A549 (cell line): ENCODE measurements around the gene SORCS3. TPM values are rescaled to one million over a fixed set of nuclear protein-coding genes. Genes with fewer than 3 reads are reported as not detected.

Source experiments
- ATAC-seq, 2 experiments: fragments of 200-7000 bp in 1 of 2; fragments of >200 bp in 1 of 2; cut with Nextera tagmentation in 1 of 2; cut with Tn5 transposase in 1 of 2; 3 replicates each; pipeline versions ENCODE4 v1.8.0 to v1.9.1; 2018 to 2020; ENCODE audit warnings: mild to moderate bottlenecking in 1 of 2, moderate library complexity in 1 of 2
- CTCF ChIA-PET: fragments of 300-600 bp; sonication (Branson Sonifier 250); formaldehyde crosslinking; extraction: SDS; loops from one replicate; lab custom pipeline; 2021; ENCODE audit warnings: antibody characterized with exemption, inconsistent platforms; lab: Yijun Ruan, JAX
- POLR2A ChIA-PET: fragments of 350-600 bp; formaldehyde crosslinking; extraction: SDS; loops from one replicate; lab custom pipeline; 2021; ENCODE audit warnings: antibody characterized with exemption, inconsistent platforms; lab: Yijun Ruan, JAX
- DNase-seq, 2 experiments: peaks; one replicate each; pipeline versions ENCODE4 v3.0.0 to v3.0.0-alpha.2; 2011 to 2016; ENCODE audit warnings: low read depth in 1 of 2, low spot score in 1 of 2
- FAIRE-seq: peaks from 2 replicates; lab custom pipeline; 2011; peaks lifted over from hg19 to GRCh38; lab: Jason Lieb, UNC
- H3K27ac ChIP-seq, 2 experiments: fragments of >200 bp; sonication (Bioruptor Twin); formaldehyde crosslinking; 3 replicates each; pipeline ENCODE4 v1.5.1; 2016 to 2017
- H3K4me1 ChIP-seq: fragments of >200 bp; sonication (Bioruptor Twin); formaldehyde crosslinking; 3 replicates; pipeline ENCODE4 v1.6.1; 2016
- H3K4me2 ChIP-seq: fragments of >200 bp; sonication (Bioruptor Twin); formaldehyde crosslinking; 3 replicates; pipeline ENCODE4 v1.6.1; 2016
- H3K4me3 ChIP-seq: fragments of >200 bp; sonication (Bioruptor Twin); formaldehyde crosslinking; 3 replicates; pipeline ENCODE4 v1.5.1; 2016
- H3K9me3 ChIP-seq: fragments of >200 bp; sonication (Bioruptor Twin); formaldehyde crosslinking; 3 replicates; pipeline ENCODE4 v1.6.1; 2016
- BHLHE40 ChIP-seq: IDR thresholded peaks from 2 replicates; pipeline ENCODE4 v1.6.1; 2012; ENCODE audit warnings: low read depth, low read length, inconsistent platforms
- CHD2 ChIP-seq: fragments of 150-350 bp; IDR thresholded peaks from 2 replicates; pipeline ENCODE4 v1.6.1; 2014; ENCODE audit warnings: low read length; ENCODE audit not compliant: partially characterized antibody
- HOXA7 ChIP-seq: fragments of 250-450 bp; sonication (Bioruptor Pico); IDR thresholded peaks from 2 replicates; pipeline ENCODE4 v1.5.0; 2020; ENCODE audit warnings: mild to moderate bottlenecking, moderate library complexity
- NR3C1 ChIP-seq: fragments of >200 bp; sonication (Bioruptor Twin); formaldehyde crosslinking; IDR thresholded peaks from 3 replicates; pipeline ENCODE4 v1.6.1; 2017
- PHF8 ChIP-seq: fragments of 200-600 bp; sonication (generic); IDR thresholded peaks from 2 replicates; pipeline ENCODE4 v1.6.1; 2016; ENCODE audit warnings: low read depth, mild to moderate bottlenecking, antibody characterized with exemption, moderate library complexity, borderline replicate concordance
- RAD21 ChIP-seq, 2 experiments: fragments of >200 bp in 1 of 2; sonication (Bioruptor Twin) in 1 of 2; formaldehyde crosslinking in 1 of 2; IDR thresholded peaks in 1 of 2; conservative IDR thresholded peaks in 1 of 2; 2 replicates in 1 of 2; 3 replicates in 1 of 2; pipeline ENCODE4 v1.6.1; 2012 to 2018; ENCODE audit warnings: inconsistent platforms in 1 of 2
- SREBF2 ChIP-seq: fragments of 450-650 bp; IDR thresholded peaks from 2 replicates; pipeline ENCODE4 v1.6.1; 2014; ENCODE audit warnings: mild to moderate bottlenecking, moderate library complexity
- WGBS: methylation state at CpG from one replicate; pipeline ENCODE4 v1.1.6; 2017; ENCODE audit errors: missing lambda C conversion rate; 5-methylcytosine and 5-hydroxymethylcytosine counted together
- polyA plus RNA-seq, 4 experiments: library from polyadenylated mRNA; depleted of rRNA in 3 of 4; stranded (reverse); fragments of >200 nt; fragmentation: RNase III in 1 of 4; extraction: RNeasy Plus Mini Kit Qiagen cat#74134 plus additional on column Dnase treatment in 1 of 4; gene quantifications; 2 replicates in 3 of 4; 3 replicates in 1 of 4; pipeline ENCODE4 v1.2.3, GENCODE V29; 2011 to 2017
- TF ChIP-seq, protein P1 (sequence below): fragments of 450-650 bp; IDR thresholded peaks from 2 replicates; pipeline ENCODE4 v1.6.1; 2014; ENCODE audit warnings: antibody characterized with exemption
- TF ChIP-seq, protein P2 (sequence below): fragments of >200 bp; sonication (Bioruptor Twin); formaldehyde crosslinking; IDR thresholded peaks from 2 replicates; pipeline ENCODE4 v1.6.1; 2016
- TF ChIP-seq, protein P3 (sequence below): fragments of 200-600 bp; sonication (generic); IDR thresholded peaks from 2 replicates; pipeline ENCODE4 v1.6.1; 2016; ENCODE audit warnings: antibody characterized with exemption, mild to moderate bottlenecking, moderate library complexity
- TF ChIP-seq, protein P4 (sequence below): fragments of 250-450 bp; sonication (Bioruptor Pico); IDR thresholded peaks from 2 replicates; pipeline ENCODE4 v1.5.0; 2021; ENCODE audit warnings: mild to moderate bottlenecking, moderate library complexity, borderline replicate concordance
- TF ChIP-seq, protein P5 (sequence below): IDR thresholded peaks from 2 replicates; pipeline ENCODE4 v1.6.1; 2012

The SORCS3 gene
- polyA plus RNA-seq, 2 of the 4 experiments (the other 2 are of a cell fraction): not detected

DNA sequence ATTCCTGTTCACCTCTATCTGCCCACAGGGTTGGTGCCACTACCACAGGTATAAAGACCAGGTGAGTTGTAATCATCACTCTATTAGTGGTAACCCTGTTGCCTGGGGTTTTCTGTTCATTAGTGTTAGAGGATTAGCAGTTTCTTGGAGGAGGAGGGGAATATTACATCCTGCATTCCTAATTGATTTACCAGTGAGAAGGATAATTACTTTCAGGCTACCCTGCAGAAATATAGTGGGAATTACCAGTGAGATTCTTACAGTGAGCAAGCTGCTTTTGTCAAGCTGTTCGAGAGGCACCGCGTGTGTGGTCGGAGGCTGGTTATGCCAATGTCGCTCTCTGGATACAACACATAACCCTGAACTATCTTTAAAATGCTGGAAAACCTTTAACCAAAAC, 280.7 kb downstream of the SORCS3 start:
- FAIRE-seq (no peak), DNase-seq (no peak), ATAC-seq (no peak)
- Histone ChIP-seq H3K4me2 (no peak overlapping the region), H3K4me1 (no peaks in the 10 kb centered on the region), H3K27ac (no peak overlapping the region), H3K9me3 (no peaks in the 10 kb centered on the region), H3K4me3 (no peak overlapping the region)
- ChIA-PET CTCF (no interaction called here), POLR2A (no interaction called here)
- 59% methylated on average over 5 of the region's 5 CpGs for WGBS
- TF ChIP-seq, protein P1, sequence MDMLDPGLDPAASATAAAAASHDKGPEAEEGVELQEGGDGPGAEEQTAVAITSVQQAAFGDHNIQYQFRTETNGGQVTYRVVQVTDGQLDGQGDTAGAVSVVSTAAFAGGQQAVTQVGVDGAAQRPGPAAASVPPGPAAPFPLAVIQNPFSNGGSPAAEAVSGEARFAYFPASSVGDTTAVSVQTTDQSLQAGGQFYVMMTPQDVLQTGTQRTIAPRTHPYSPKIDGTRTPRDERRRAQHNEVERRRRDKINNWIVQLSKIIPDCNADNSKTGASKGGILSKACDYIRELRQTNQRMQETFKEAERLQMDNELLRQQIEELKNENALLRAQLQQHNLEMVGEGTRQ: no peak
- TF ChIP-seq, protein P2, sequence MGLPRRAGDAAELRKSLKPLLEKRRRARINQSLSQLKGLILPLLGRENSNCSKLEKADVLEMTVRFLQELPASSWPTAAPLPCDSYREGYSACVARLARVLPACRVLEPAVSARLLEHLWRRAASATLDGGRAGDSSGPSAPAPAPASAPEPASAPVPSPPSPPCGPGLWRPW: no peak
- TF ChIP-seq, protein P3, sequence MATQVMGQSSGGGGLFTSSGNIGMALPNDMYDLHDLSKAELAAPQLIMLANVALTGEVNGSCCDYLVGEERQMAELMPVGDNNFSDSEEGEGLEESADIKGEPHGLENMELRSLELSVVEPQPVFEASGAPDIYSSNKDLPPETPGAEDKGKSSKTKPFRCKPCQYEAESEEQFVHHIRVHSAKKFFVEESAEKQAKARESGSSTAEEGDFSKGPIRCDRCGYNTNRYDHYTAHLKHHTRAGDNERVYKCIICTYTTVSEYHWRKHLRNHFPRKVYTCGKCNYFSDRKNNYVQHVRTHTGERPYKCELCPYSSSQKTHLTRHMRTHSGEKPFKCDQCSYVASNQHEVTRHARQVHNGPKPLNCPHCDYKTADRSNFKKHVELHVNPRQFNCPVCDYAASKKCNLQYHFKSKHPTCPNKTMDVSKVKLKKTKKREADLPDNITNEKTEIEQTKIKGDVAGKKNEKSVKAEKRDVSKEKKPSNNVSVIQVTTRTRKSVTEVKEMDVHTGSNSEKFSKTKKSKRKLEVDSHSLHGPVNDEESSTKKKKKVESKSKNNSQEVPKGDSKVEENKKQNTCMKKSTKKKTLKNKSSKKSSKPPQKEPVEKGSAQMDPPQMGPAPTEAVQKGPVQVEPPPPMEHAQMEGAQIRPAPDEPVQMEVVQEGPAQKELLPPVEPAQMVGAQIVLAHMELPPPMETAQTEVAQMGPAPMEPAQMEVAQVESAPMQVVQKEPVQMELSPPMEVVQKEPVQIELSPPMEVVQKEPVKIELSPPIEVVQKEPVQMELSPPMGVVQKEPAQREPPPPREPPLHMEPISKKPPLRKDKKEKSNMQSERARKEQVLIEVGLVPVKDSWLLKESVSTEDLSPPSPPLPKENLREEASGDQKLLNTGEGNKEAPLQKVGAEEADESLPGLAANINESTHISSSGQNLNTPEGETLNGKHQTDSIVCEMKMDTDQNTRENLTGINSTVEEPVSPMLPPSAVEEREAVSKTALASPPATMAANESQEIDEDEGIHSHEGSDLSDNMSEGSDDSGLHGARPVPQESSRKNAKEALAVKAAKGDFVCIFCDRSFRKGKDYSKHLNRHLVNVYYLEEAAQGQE: no peak
- no peak for TF ChIP-seq CHD2
- TF ChIP-seq, protein P4, sequence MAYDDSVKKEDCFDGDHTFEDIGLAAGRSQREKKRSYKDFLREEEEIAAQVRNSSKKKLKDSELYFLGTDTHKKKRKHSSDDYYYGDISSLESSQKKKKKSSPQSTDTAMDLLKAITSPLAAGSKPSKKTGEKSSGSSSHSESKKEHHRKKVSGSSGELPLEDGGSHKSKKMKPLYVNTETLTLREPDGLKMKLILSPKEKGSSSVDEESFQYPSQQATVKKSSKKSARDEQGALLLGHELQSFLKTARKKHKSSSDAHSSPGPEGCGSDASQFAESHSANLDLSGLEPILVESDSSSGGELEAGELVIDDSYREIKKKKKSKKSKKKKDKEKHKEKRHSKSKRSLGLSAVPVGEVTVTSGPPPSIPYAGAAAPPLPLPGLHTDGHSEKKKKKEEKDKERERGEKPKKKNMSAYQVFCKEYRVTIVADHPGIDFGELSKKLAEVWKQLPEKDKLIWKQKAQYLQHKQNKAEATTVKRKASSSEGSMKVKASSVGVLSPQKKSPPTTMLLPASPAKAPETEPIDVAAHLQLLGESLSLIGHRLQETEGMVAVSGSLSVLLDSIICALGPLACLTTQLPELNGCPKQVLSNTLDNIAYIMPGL (CRISPR knock-in tag): no peak
- TF ChIP-seq, protein P5, sequence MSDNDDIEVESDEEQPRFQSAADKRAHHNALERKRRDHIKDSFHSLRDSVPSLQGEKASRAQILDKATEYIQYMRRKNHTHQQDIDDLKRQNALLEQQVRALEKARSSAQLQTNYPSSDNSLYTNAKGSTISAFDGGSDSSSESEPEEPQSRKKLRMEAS: no peak

DNA sequence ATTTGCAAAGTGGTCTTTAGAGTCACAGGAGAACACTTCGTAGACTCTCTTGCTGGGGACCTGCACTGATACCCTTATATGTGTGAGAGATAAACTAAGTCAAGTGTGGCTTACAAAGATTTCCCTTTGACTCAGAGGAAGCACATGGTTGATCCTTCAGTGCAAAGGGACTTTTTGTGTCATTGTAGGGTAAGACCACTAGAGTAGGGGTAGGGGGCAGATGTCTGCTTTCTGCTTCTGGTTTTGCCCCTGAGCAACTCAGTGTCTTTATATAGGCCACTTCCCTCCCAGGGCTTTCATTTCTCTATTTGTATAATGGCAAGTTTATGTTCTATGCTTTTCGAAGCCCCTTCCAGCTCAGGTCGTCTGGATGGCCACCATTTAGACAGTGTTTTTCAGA, 281.7 kb downstream of the SORCS3 start:
- no peak overlapping the region for H3K27ac ChIP-seq
- POLR2A ChIA-PET: no interaction called here
- DNase-seq (no peak), ATAC-seq (no peak), FAIRE-seq (no peak)
- TF ChIP-seq HOXA7 (no peak), PHF8 (no peak), BHLHE40 (no peak), SREBF2 (no peak), RAD21 (conservative IDR thresholded peaks at IDR 0.05 in 1 of 2, IDR thresholded peaks at IDR 0.05 in 1 of 2) (no peak), NR3C1 (no peak)
- TF ChIP-seq, protein P3: no peak
- 5% methylated on average over 3 of the region's 3 CpGs for WGBS
- no peak overlapping the region for H3K4me2 ChIP-seq
- no peak overlapping the region for H3K4me3 ChIP-seq
- CTCF ChIA-PET: no interaction called here
- H3K4me1 ChIP-seq: no peaks in the 10 kb centered on the region
- no peaks in the 10 kb centered on the region for H3K9me3 ChIP-seq
